Spinal cord (tissue), 10 donors: ENCODE results near the gene CAMK1D. TPM values are rescaled to one million over a fixed set of nuclear protein-coding genes. Genes with fewer than 3 reads are reported as not detected.

ENCODE experiments used
- DNase-seq, 6 donors: peaks; one replicate each; pipeline versions ENCODE4 v3.0.0 to v3.0.0-alpha.2; 2013 to 2015; ENCODE audit warnings: low spot score in 6 of 6, low read depth in 4 of 6
- H3K27ac ChIP-seq: one replicate; pipeline ENCODE4 v1.5.1; 2013; ENCODE audit warnings: low read depth, low read length, control low read depth
- H3K27me3 ChIP-seq: one replicate; pipeline ENCODE4 v1.6.1; 2013; ENCODE audit warnings: low read length; ENCODE audit not compliant: control insufficient read depth, insufficient read depth
- H3K36me3 ChIP-seq: one replicate; pipeline ENCODE4 v1.6.1; 2013; ENCODE audit warnings: low read length; ENCODE audit not compliant: control insufficient read depth, insufficient read depth
- H3K4me1 ChIP-seq: one replicate; pipeline ENCODE4 v1.6.1; 2013; ENCODE audit warnings: low read length; ENCODE audit not compliant: control insufficient read depth, insufficient read depth
- H3K4me3 ChIP-seq: one replicate; pipeline ENCODE4 v1.5.1; 2013; ENCODE audit warnings: low read depth, low read length, control low read depth
- H3K9me3 ChIP-seq: one replicate; pipeline ENCODE4 v1.6.1; 2013; ENCODE audit warnings: low read length; ENCODE audit not compliant: control insufficient read depth, insufficient read depth
- WGBS: methylation state at CpG from one replicate; pipeline ENCODE4 v1.1.5; 2013; ENCODE audit warnings: missing lambda C conversion rate; ENCODE audit not compliant: insufficient coverage; 5-methylcytosine and 5-hydroxymethylcytosine counted together
- polyA plus RNA-seq, 2 donors: library from polyadenylated mRNA; unstranded; fragments of 120-200 nt; gene quantifications; one replicate each; pipeline ENCODE4 v1.2.1, GENCODE V29; 2013; ENCODE audit not compliant: insufficient read length in 2 of 2
- total RNA-seq, 2 donors: library from RNA; depleted of rRNA in 1 of 2; stranded (reverse); fragments of 120-200 nt in 1 of 2; fragments of >200 nt in 1 of 2; gene quantifications; one replicate each; pipeline versions ENCODE4 v1.2.3 to v1.2.4, GENCODE V29; 2013 to 2014
- donor health status: healthy.

Gene CAMK1D
- total and polyA plus RNA-seq, 4 donors: 25.2 to 39.0 (median 33.9) TPM

- Histone ChIP-seq H3K9me3 (no peaks in the 10 kb centered on the region), H3K27me3 (no peaks in the 10 kb centered on the region), H3K27ac (no peak overlapping the region), H3K4me3 (no peak overlapping the region), H3K36me3 (no peaks in the 10 kb centered on the region), H3K4me1 (no peaks in the 10 kb centered on the region)
- DNase-seq: no peak
- WGBS: no CpG with 5 or more reads among the region's 7 CpGs
Observed at GRCh38 chr10:12691596-12691995, 342.2 kb downstream of the CAMK1D start.

GRCh38 chr10:12697764-12698163 lies 348.4 kb downstream of the CAMK1D start:
- WGBS: 98% methylated on average over 7 of the region's 9 CpGs
- H3K27me3 ChIP-seq: no peaks in the 10 kb centered on the region
- no peak overlapping the region for H3K27ac ChIP-seq
- no peaks in the 10 kb centered on the region for H3K36me3 ChIP-seq
- DNase-seq: peak in 1 of 6 donors; percentile 54
- H3K4me1 ChIP-seq: no peaks in the 10 kb centered on the region
- H3K4me3 ChIP-seq: no peak overlapping the region
- H3K9me3 ChIP-seq: no peaks in the 10 kb centered on the region

GRCh38 chr10:12699258-12699700 lies 349.9 kb downstream of the CAMK1D start:
- H3K4me1 ChIP-seq: no peaks in the 10 kb centered on the region
- no peak for DNase-seq
- H3K9me3 ChIP-seq: no peaks in the 10 kb centered on the region
- no peaks in the 10 kb centered on the region for H3K27me3 ChIP-seq
- H3K27ac ChIP-seq: peak overlapping the region; percentile 79
- no peak overlapping the region for H3K4me3 ChIP-seq
- 97% methylated on average over 6 of the region's 7 CpGs for WGBS
- H3K36me3 ChIP-seq: no peaks in the 10 kb centered on the region

- no peak overlapping the region for H3K4me3 ChIP-seq
- no peak for DNase-seq
- no peaks in the 10 kb centered on the region for H3K27me3 ChIP-seq
- H3K36me3 ChIP-seq: no peaks in the 10 kb centered on the region
- no peaks in the 10 kb centered on the region for H3K4me1 ChIP-seq
- WGBS: 83% methylated on average over 1 of the region's 9 CpGs
- H3K27ac ChIP-seq: peak overlapping the region; percentile 79
- no peaks in the 10 kb centered on the region for H3K9me3 ChIP-seq
Observed at GRCh38 chr10:12699781-12700556, 350.6 kb downstream of the CAMK1D start.

- Histone ChIP-seq H3K27me3 (no peaks in the 10 kb centered on the region), H3K27ac (peak overlapping the region; percentile 79), H3K4me3 (no peak overlapping the region), H3K9me3 (no peaks in the 10 kb centered on the region), H3K4me1 (no peaks in the 10 kb centered on the region), H3K36me3 (no peaks in the 10 kb centered on the region)
- 85% methylated on average over 2 of the region's 3 CpGs for WGBS
- DNase-seq: no peak
Observed at GRCh38 chr10:12700557-12700874, 351.2 kb downstream of the CAMK1D start.

- no peaks in the 10 kb centered on the region for H3K36me3 ChIP-seq
- no CpG with 5 or more reads among the region's 6 CpGs for WGBS
- DNase-seq: no peak
- H3K27me3 ChIP-seq: no peaks in the 10 kb centered on the region
- H3K27ac ChIP-seq: no peak overlapping the region
- no peak overlapping the region for H3K4me3 ChIP-seq
- no peaks in the 10 kb centered on the region for H3K9me3 ChIP-seq
- no peaks in the 10 kb centered on the region for H3K4me1 ChIP-seq
Observed at GRCh38 chr10:12701696-12702095, 352.3 kb downstream of the CAMK1D start.

GRCh38 chr10:12702215-12702770 lies 352.9 kb downstream of the CAMK1D start:
- peak in 1 of 6 donors; percentile 53 for DNase-seq
- no peaks in the 10 kb centered on the region for H3K9me3 ChIP-seq
- 89% methylated on average over 7 of the region's 9 CpGs for WGBS
- no peaks in the 10 kb centered on the region for H3K4me1 ChIP-seq
- no peak overlapping the region for H3K4me3 ChIP-seq
- H3K27me3 ChIP-seq: no peaks in the 10 kb centered on the region
- H3K36me3 ChIP-seq: no peaks in the 10 kb centered on the region
- H3K27ac ChIP-seq: no peak overlapping the region

GRCh38 chr10:12703126-12703525 lies 353.8 kb downstream of the CAMK1D start:
- Histone ChIP-seq H3K36me3 (no peaks in the 10 kb centered on the region), H3K27me3 (no peaks in the 10 kb centered on the region), H3K9me3 (no peaks in the 10 kb centered on the region), H3K27ac (no peak overlapping the region), H3K4me1 (peaks cover 5% of the 10 kb centered on the region), H3K4me3 (no peak overlapping the region)
- WGBS: 98% methylated on average over 5 of the region's 6 CpGs
- no peak for DNase-seq

- no peak for DNase-seq
- Histone ChIP-seq H3K4me3 (no peak overlapping the region), H3K27ac (no peak overlapping the region), H3K36me3 (no peaks in the 10 kb centered on the region), H3K27me3 (no peaks in the 10 kb centered on the region), H3K4me1 (peaks cover 7% of the 10 kb centered on the region), H3K9me3 (no peaks in the 10 kb centered on the region)
- WGBS: no CpG with 5 or more reads among the region's 6 CpGs
Observed at GRCh38 chr10:12703813-12704212, 354.5 kb downstream of the CAMK1D start.

GRCh38 chr10:12704488-12704887 lies 355.1 kb downstream of the CAMK1D start:
- Histone ChIP-seq H3K27me3 (no peaks in the 10 kb centered on the region), H3K9me3 (no peaks in the 10 kb centered on the region), H3K4me3 (no peak overlapping the region), H3K36me3 (no peaks in the 10 kb centered on the region), H3K27ac (no peak overlapping the region), H3K4me1 (peaks cover 10% of the 10 kb centered on the region)
- no CpG with 5 or more reads among the region's 3 CpGs for WGBS
- DNase-seq: no peak
